ENCODE data around the gene CEP89. TPM values are rescaled to one million over a fixed set of nuclear protein-coding genes. Genes with fewer than 3 reads are reported as not detected.

CEP89 gene
- total RNA-seq, 2 donors from 2014 or later = 35.6 to 40.4 TPM

DNA sequence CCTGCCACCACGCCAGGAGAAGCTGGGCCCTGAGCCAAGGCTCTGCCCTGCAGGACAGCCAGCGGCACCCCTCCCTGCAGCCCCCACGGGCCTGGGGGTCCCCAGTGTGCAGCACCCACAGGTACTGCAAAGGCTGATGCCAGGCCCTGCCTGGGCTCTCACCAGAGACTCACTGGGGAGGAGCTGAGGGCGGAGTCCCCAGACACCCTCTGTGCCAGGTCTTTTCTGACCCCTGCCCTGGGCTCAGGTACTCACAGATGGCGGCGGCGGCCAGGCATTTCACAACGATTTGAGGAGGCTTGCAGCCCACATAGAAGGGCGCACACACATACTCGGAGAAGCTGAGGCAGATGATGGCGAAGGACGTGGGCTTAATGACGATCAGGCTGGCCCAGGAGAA, 107.9 kb downstream of the CEP89 start:
- Histone ChIP-seq H3K27me3 (ENCODE audit: control insufficient read depth, insufficient read depth, low read length, poor library complexity, severe bottlenecking) (no peaks in the 10 kb centered on the region), H3K9me3 (ENCODE audit: control insufficient read depth, low read length) (no peaks in the 10 kb centered on the region), H3K4me1 (ENCODE audit: control insufficient read depth, insufficient read depth, low read length) (no peaks in the 10 kb centered on the region), H3K27ac (ENCODE audit: low read depth, low read length) (no peak overlapping the region), H3K9ac (ENCODE audit: extremely low read depth, low read length, poor library complexity, severe bottlenecking) (no peak overlapping the region), H3K36me3 (ENCODE audit: control insufficient read depth, insufficient read depth, low read length) (no peaks in the 10 kb centered on the region), H3K4me3 (ENCODE audit: low read length) (no peak overlapping the region)
- no peak overlapping the region for H3K4me3 Mint-ChIP-seq
- H3K27ac Mint-ChIP-seq = no peak overlapping the region
- 91 to 93% methylated on average over 6 to 13 of the region's 13 CpGs for WGBS, 2 experiments (ENCODE audit: insufficient coverage in 1 of 2, insufficient read length in 1 of 2)
- H3K9me3 Mint-ChIP-seq = no peaks in the 10 kb centered on the region
- TF ChIP-seq CTCF (conservative IDR thresholded peaks at IDR 0.05) = no peak
- peaks cover 1% of the 10 kb centered on the region for H3K27me3 Mint-ChIP-seq (ENCODE audit: insufficient read depth)
- H3K36me3 Mint-ChIP-seq (ENCODE audit: low read depth) = no peaks in the 10 kb centered on the region
- DNase-seq = no peak
- H3K4me1 Mint-ChIP-seq = no peaks in the 10 kb centered on the region

DNA sequence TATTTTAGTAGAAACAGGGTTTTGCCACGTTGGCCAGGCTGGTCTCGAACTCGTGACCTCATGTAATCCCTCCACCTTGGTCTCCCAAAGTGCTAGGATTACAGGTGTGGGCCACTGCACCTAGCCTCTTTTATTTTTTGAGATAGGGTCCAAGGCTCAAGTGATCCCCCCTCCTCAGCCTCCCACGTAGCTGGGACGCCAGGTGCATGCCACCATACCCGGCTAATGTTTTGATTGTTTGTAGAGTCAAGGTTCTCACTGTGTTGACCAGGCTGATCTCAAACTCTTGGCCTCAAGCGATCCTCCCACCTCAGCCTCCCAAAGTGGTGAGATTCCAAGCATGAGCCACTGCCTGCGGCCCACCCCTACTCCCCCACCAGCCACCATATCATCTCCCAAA, 108.5 kb downstream of the CEP89 start:
- no peak overlapping the region for H3K9ac ChIP-seq (ENCODE audit: extremely low read depth, low read length, poor library complexity, severe bottlenecking)
- no peaks in the 10 kb centered on the region for H3K36me3 Mint-ChIP-seq (ENCODE audit: low read depth)
- H3K9me3 Mint-ChIP-seq = no peaks in the 10 kb centered on the region
- no peak for DNase-seq
- no peaks in the 10 kb centered on the region for H3K4me1 Mint-ChIP-seq
- no peaks in the 10 kb centered on the region for H3K27me3 ChIP-seq (ENCODE audit: control insufficient read depth, insufficient read depth, low read length, poor library complexity, severe bottlenecking)
- H3K4me1 ChIP-seq (ENCODE audit: control insufficient read depth, insufficient read depth, low read length) = no peaks in the 10 kb centered on the region
- no peak overlapping the region for H3K4me3 Mint-ChIP-seq
- H3K9me3 ChIP-seq (ENCODE audit: control insufficient read depth, low read length) = no peaks in the 10 kb centered on the region
- H3K4me3 ChIP-seq (ENCODE audit: low read length) = no peak overlapping the region
- H3K27ac Mint-ChIP-seq = no peak overlapping the region
- TF ChIP-seq CTCF (conservative IDR thresholded peaks at IDR 0.05) = no peak
- H3K27me3 Mint-ChIP-seq (ENCODE audit: insufficient read depth) = peaks cover 1% of the 10 kb centered on the region
- 90 to 96% methylated on average over 4 to 8 of the region's 8 CpGs for WGBS, 2 experiments (ENCODE audit: insufficient coverage in 1 of 2, insufficient read length in 1 of 2)
- no peak overlapping the region for H3K27ac ChIP-seq (ENCODE audit: low read depth, low read length)
- H3K36me3 ChIP-seq (ENCODE audit: control insufficient read depth, insufficient read depth, low read length) = no peaks in the 10 kb centered on the region

DNA sequence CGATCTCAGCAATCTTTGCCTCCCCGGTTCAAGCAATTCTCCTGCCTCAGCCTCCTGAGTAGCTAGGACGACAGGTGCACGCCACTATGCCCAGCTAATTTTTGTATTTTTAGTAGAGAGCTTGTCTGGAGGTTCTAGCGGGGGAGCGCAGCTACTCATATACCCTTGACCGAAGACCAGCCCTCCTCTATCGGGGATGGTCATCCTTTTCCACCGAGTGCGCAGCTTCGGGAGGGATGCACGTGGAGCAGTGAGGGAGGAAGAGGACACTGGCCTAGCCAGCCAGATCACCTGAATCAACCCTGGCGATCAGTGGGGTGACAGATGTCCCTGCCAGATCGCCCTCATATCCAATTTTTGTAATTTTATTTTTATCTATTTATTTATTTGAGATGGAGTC, 109.0 kb downstream of the CEP89 start:
- 93 to 94% methylated on average over 10 to 13 of the region's 14 CpGs for WGBS, 2 experiments (ENCODE audit: insufficient coverage in 1 of 2, insufficient read length in 1 of 2)
- no peak for TF ChIP-seq CTCF (conservative IDR thresholded peaks at IDR 0.05)
- Mint-ChIP-seq H3K4me1 (no peaks in the 10 kb centered on the region), H3K9me3 (no peaks in the 10 kb centered on the region), H3K27me3 (ENCODE audit: insufficient read depth) (peaks cover 1% of the 10 kb centered on the region), H3K4me3 (no peak overlapping the region), H3K27ac (no peak overlapping the region), H3K36me3 (ENCODE audit: low read depth) (no peaks in the 10 kb centered on the region)
- H3K27ac ChIP-seq (ENCODE audit: low read depth, low read length) = no peak overlapping the region
- no peaks in the 10 kb centered on the region for H3K9me3 ChIP-seq (ENCODE audit: control insufficient read depth, low read length)
- DNase-seq = no peak
- H3K4me1 ChIP-seq (ENCODE audit: control insufficient read depth, insufficient read depth, low read length) = no peaks in the 10 kb centered on the region
- H3K27me3 ChIP-seq (ENCODE audit: control insufficient read depth, insufficient read depth, low read length, poor library complexity, severe bottlenecking) = no peaks in the 10 kb centered on the region
- H3K9ac ChIP-seq (ENCODE audit: extremely low read depth, low read length, poor library complexity, severe bottlenecking) = no peak overlapping the region
- no peak overlapping the region for H3K4me3 ChIP-seq (ENCODE audit: low read length)
- H3K36me3 ChIP-seq (ENCODE audit: control insufficient read depth, insufficient read depth, low read length) = no peaks in the 10 kb centered on the region
